Panc1 (cell line): ENCODE data around the gene HAND1.

Experiments
- CTCF ChIP-seq: fragments of 450-650 bp; IDR thresholded peaks from 2 replicates; pipeline ENCODE4 v1.5.1; 2017; ENCODE audit warnings: mild to moderate bottlenecking
- POLR2AphosphoS5 ChIP-seq: IDR thresholded peaks from 2 replicates; pipeline ENCODE4 v1.6.1; 2012; ENCODE audit warnings: mild to moderate bottlenecking, low read depth, low read length, moderate library complexity

- no peak for TF ChIP-seq CTCF
- no peak for TF ChIP-seq POLR2AphosphoS5
Measured at GRCh38 chr5:154505567-154505966, 27.5 kb upstream of the HAND1 start.
